Stimulated activated CD8-positive, alpha-beta memory T cell treated with anti-CD3 and anti-CD28 coated beads, Interleukin-12 subunit alpha, Interleukin-12 subunit beta, amount 100 ng/mL, for 4 hours (primary cell): ENCODE results near the gene BAIAP2L2.
"Not testable (repeated sequence)": the region's sequence is repeated elsewhere in the genome, so short reads cannot be mapped to it uniquely, and the experiment has no call there.

Experiments
- DNase-seq: peaks from one replicate; pipeline ENCODE4 v3.0.0-alpha.2; 2020; ENCODE audit warnings: low read depth

The BAIAP2L2 gene

GRCh38 chr22:38110008-38110862 is at the start of gene BAIAP2L2:
Gene BAIAP2L2 (minus strand): TSS chr22:38110684. CDS start chr22:38110525, 159 bp downstream.
- DNase-seq: no peak

GRCh38 chr22:38155703-38156102 is 45.2 kb upstream of the BAIAP2L2 start:
- DNase-seq: no peak

GRCh38 chr22:38154563-38154915 is 44.1 kb upstream of the BAIAP2L2 start:
- DNase-seq: not testable (repeated sequence)

- DNase-seq: no peak
Observed at GRCh38 chr22:38153821-38154562, 43.5 kb upstream of the BAIAP2L2 start.

- no peak for DNase-seq
Observed at GRCh38 chr22:38151126-38151500, 40.6 kb upstream of the BAIAP2L2 start.

- DNase-seq: no peak
Observed at GRCh38 chr22:38148245-38148644, 37.8 kb upstream of the BAIAP2L2 start.

GRCh38 chr22:38146166-38146565 is 35.7 kb upstream of the BAIAP2L2 start:
- DNase-seq: not testable (repeated sequence)

- no peak for DNase-seq
Observed at GRCh38 chr22:38144025-38144405, 33.5 kb upstream of the BAIAP2L2 start.

GRCh38 chr22:38142606-38143005 is 32.1 kb upstream of the BAIAP2L2 start:
- DNase-seq: no peak

- DNase-seq: no peak
Observed at GRCh38 chr22:38141217-38141973, 30.9 kb upstream of the BAIAP2L2 start.

- DNase-seq: no peak
Observed at GRCh38 chr22:38139901-38140300, 29.4 kb upstream of the BAIAP2L2 start.

GRCh38 chr22:38138961-38139360 is 28.5 kb upstream of the BAIAP2L2 start:
- DNase-seq: no peak

GRCh38 chr22:38137876-38138687 is 27.6 kb upstream of the BAIAP2L2 start:
- no peak for DNase-seq

GRCh38 chr22:38136607-38137006 is 26.1 kb upstream of the BAIAP2L2 start:
- DNase-seq: no peak

- DNase-seq: no peak
Observed at GRCh38 chr22:38135133-38135706, 24.7 kb upstream of the BAIAP2L2 start.

- no peak for DNase-seq
Observed at GRCh38 chr22:38133331-38133730, 22.8 kb upstream of the BAIAP2L2 start.

GRCh38 chr22:38132794-38133193 is 22.3 kb upstream of the BAIAP2L2 start:
- no peak for DNase-seq

GRCh38 chr22:38132136-38132535 is 21.7 kb upstream of the BAIAP2L2 start:
- no peak for DNase-seq

- DNase-seq: no peak
Observed at GRCh38 chr22:38131399-38131798, 20.9 kb upstream of the BAIAP2L2 start.

- no peak for DNase-seq
Observed at GRCh38 chr22:38129856-38130255, 19.4 kb upstream of the BAIAP2L2 start.

GRCh38 chr22:38129021-38129420 is 18.5 kb upstream of the BAIAP2L2 start:
- DNase-seq: no peak
